Trophoblast cell (in vitro differentiated cells and primary cell): ENCODE measurements around the gene PPP6R2.
"Not testable (repeated sequence)": the region's sequence is repeated elsewhere in the genome, so short reads cannot be mapped to it uniquely, and the experiment has no call there.

Experiments used
- DNase-seq, 2 donors: peaks; one replicate each; pipeline ENCODE4 v3.0.0-alpha.2; 2016
- H2AFZ ChIP-seq: 2 replicates; pipeline ENCODE4 v1.6.1; 2013; ENCODE audit warnings: low read length, moderate library complexity, mild to moderate bottlenecking; ENCODE audit not compliant: insufficient read depth, poor library complexity
- H2AK5ac ChIP-seq: 2 replicates; pipeline ENCODE4 v1.6.1; 2013; ENCODE audit warnings: mild to moderate bottlenecking, low read length
- H2BK120ac ChIP-seq: 2 replicates; pipeline ENCODE4 v1.6.1; 2013; ENCODE audit warnings: low read length, mild to moderate bottlenecking, moderate library complexity; ENCODE audit not compliant: insufficient read depth, poor library complexity
- H2BK12ac ChIP-seq: 2 replicates; pipeline ENCODE4 v1.6.1; 2013; ENCODE audit warnings: mild to moderate bottlenecking, low read length, moderate library complexity
- H2BK5ac ChIP-seq: 2 replicates; pipeline ENCODE4 v1.6.1; 2013; ENCODE audit warnings: low read length, low read depth, moderate library complexity, mild to moderate bottlenecking; ENCODE audit not compliant: poor library complexity
- H3K14ac ChIP-seq: 2 replicates; pipeline ENCODE4 v1.6.1; 2013; ENCODE audit warnings: mild to moderate bottlenecking, low read length
- H3K18ac ChIP-seq: 2 replicates; pipeline ENCODE4 v1.6.1; 2013; ENCODE audit warnings: mild to moderate bottlenecking, low read length
- H3K23ac ChIP-seq: 2 replicates; pipeline ENCODE4 v1.6.1; 2013; ENCODE audit warnings: low read length
- H3K27ac ChIP-seq: 2 replicates; pipeline ENCODE4 v1.5.1; 2013; ENCODE audit warnings: low read depth, mild to moderate bottlenecking, inconsistent platforms, low read length, moderate library complexity
- H3K27me3 ChIP-seq: 2 replicates; pipeline ENCODE4 v1.6.1; 2013; ENCODE audit warnings: inconsistent platforms, mild to moderate bottlenecking, low read length, moderate library complexity; ENCODE audit not compliant: insufficient read depth
- H3K36me3 ChIP-seq, 2 experiments: 1 replicate in 1 of 2; 2 replicates in 1 of 2; pipeline ENCODE4 v1.6.1; 2013; ENCODE audit warnings: low read length in 2 of 2, mild to moderate bottlenecking in 2 of 2, moderate library complexity in 1 of 2; ENCODE audit not compliant: insufficient read depth in 2 of 2, control insufficient read depth in 1 of 2
- H3K4ac ChIP-seq: 2 replicates; pipeline ENCODE4 v1.6.1; 2013; ENCODE audit warnings: low read depth, mild to moderate bottlenecking, low read length, moderate library complexity
- H3K4me1 ChIP-seq, 2 experiments: 1 replicate in 1 of 2; 2 replicates in 1 of 2; pipeline ENCODE4 v1.6.1; 2013; ENCODE audit warnings: low read length in 2 of 2, mild to moderate bottlenecking in 2 of 2, moderate library complexity in 1 of 2; ENCODE audit not compliant: insufficient read depth in 2 of 2, control insufficient read depth in 1 of 2
- H3K4me2 ChIP-seq: 2 replicates; pipeline ENCODE4 v1.6.1; 2013; ENCODE audit warnings: inconsistent platforms, mild to moderate bottlenecking, low read length, moderate library complexity
- H3K4me3 ChIP-seq: 2 replicates; pipeline ENCODE4 v1.5.1; 2013; ENCODE audit warnings: mild to moderate bottlenecking, low read depth, low read length, inconsistent platforms
- H3K79me1 ChIP-seq: one replicate; pipeline ENCODE4 v1.6.1; 2013; ENCODE audit warnings: low read length
- H3K79me2 ChIP-seq: 2 replicates; pipeline ENCODE4 v1.6.1; 2013; ENCODE audit warnings: low read length, mild to moderate bottlenecking; ENCODE audit not compliant: control insufficient read depth, insufficient read depth, poor library complexity
- H3K9ac ChIP-seq: 2 replicates; pipeline ENCODE4 v1.6.1; 2013; ENCODE audit warnings: mild to moderate bottlenecking, low read length
- H3K9me3 ChIP-seq: 2 replicates; pipeline ENCODE4 v1.6.1; 2013; ENCODE audit warnings: low read depth, mild to moderate bottlenecking, control low read depth, inconsistent platforms, low read length; ENCODE audit not compliant: insufficient read depth
- H4K12ac ChIP-seq: 2 replicates; pipeline ENCODE4 v1.6.1; 2013; ENCODE audit warnings: low read depth, mild to moderate bottlenecking, low read length, moderate library complexity
- H4K8ac ChIP-seq: 2 replicates; pipeline ENCODE4 v1.6.1; 2013; ENCODE audit warnings: low read depth, mild to moderate bottlenecking, low read length, moderate library complexity
- H4K91ac ChIP-seq: one replicate; pipeline ENCODE4 v1.6.1; 2013; ENCODE audit warnings: low read depth, mild to moderate bottlenecking, low read length, moderate library complexity
- WGBS: extraction: QIAGEN DNeasy Blood & Tissue Kit; methylation state at CpG from one replicate; pipeline ENCODE4 v1.1.7; 2013; ENCODE audit warnings: missing lambda C conversion rate; ENCODE audit not compliant: insufficient read length, insufficient coverage; ENCODE audit errors: extremely low coverage; 5-methylcytosine and 5-hydroxymethylcytosine counted together

PPP6R2 gene

GRCh38 chr22:50334433-50334832 lies 8.7 kb upstream of the PPP6R2 start:
- H3K79me1 ChIP-seq, H2BK5ac ChIP-seq, H3K4ac ChIP-seq, H4K12ac ChIP-seq, H2AFZ ChIP-seq, H3K36me3 ChIP-seq, H3K4me3 ChIP-seq, H3K4me2 ChIP-seq, H3K27ac ChIP-seq, H2AK5ac ChIP-seq, H3K79me2 ChIP-seq, H3K18ac ChIP-seq, H2BK12ac ChIP-seq, H3K14ac ChIP-seq, H3K4me1 ChIP-seq, H3K23ac ChIP-seq, H3K9ac ChIP-seq, DNase-seq, H2BK120ac ChIP-seq, H4K8ac ChIP-seq, H4K91ac ChIP-seq, H3K27me3 ChIP-seq: not testable (repeated sequence)
- H3K9me3 ChIP-seq, result peaks cover 24% of the 10 kb centered on the region
- no CpG with 5 or more reads among the region's 5 CpGs for WGBS

DNA sequence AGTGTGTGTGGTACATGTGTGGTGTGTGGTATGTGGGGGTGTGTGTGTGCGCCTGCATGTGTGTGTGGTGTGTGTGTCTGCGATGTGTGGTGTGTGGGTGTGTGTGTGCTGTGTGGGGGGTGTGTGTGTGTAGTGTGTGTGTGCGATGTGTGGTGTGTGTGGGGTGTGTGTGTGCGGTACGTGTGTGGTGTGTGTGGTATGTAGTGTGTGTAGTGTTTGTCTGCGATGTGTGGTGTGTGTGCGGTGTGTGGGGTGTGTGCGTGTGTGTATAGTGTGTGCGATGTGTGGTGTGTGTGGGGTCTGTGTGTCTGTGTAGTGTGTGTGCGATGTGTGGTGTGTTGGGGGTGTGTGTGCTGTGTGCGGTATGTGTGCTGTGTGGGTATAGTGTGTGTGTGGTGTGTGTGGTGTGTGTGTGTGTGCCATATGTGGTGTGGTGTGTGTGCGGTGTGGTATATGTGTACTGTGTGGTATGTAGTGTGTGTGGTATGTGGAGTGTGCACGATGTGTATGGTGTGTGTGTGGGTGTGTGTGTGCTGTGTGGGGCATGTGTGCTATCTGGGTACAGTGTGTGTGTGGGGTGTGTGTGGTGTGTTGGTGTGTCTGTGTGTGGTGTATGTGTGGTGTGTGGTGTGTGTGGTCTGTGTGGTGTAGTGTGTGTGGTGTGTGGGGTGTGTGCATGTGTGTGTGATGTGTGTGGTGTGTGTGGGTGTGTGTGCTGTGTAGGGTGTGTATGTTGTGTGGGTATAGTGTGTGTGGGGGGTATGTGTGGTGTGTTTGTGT lies 5.7 kb upstream of the PPP6R2 start:
- no peak overlapping the region for H4K91ac ChIP-seq
- no peak overlapping the region for H2AK5ac ChIP-seq
- no peak overlapping the region for H2BK5ac ChIP-seq
- H4K8ac ChIP-seq, result no peak overlapping the region
- no peak overlapping the region for H3K18ac ChIP-seq
- no peak overlapping the region for H3K4me2 ChIP-seq
- H3K4me3 ChIP-seq, result peak overlapping the region; percentile 63
- DNase-seq, result no peak
- no peaks in the 10 kb centered on the region for H3K36me3 ChIP-seq
- H3K27ac ChIP-seq, result no peak overlapping the region
- no peaks in the 10 kb centered on the region for H3K27me3 ChIP-seq
- whole genome bisulfite sequencing, result 100% methylated on average over 9 of the region's 13 CpGs
- peaks cover 3% of the 10 kb centered on the region in 2 experiments for H3K4me1 ChIP-seq
- H2BK12ac ChIP-seq, result no peak overlapping the region
- no peak overlapping the region for H3K14ac ChIP-seq
- H3K79me2 ChIP-seq, result no peaks in the 10 kb centered on the region
- no peak overlapping the region for H3K9ac ChIP-seq
- H4K12ac ChIP-seq, result no peak overlapping the region
- no peak overlapping the region for H3K4ac ChIP-seq
- no peak overlapping the region for H2BK120ac ChIP-seq
- peaks cover 34% of the 10 kb centered on the region for H3K9me3 ChIP-seq
- peak overlapping the region; percentile 87 for H3K23ac ChIP-seq
- no peak overlapping the region for H2AFZ ChIP-seq
- no peaks in the 10 kb centered on the region for H3K79me1 ChIP-seq

- Histone ChIP-seq H2BK5ac (no peak overlapping the region), H3K4me1 (peaks cover 3% of the 10 kb centered on the region in 2 experiments), H4K91ac (no peak overlapping the region), H2AK5ac (no peak overlapping the region), H3K9ac (no peak overlapping the region), H2BK12ac (no peak overlapping the region), H3K23ac (peak overlapping the region; percentile 87), H3K9me3 (peaks cover 34% of the 10 kb centered on the region), H3K18ac (no peak overlapping the region), H3K36me3 (no peaks in the 10 kb centered on the region), H2AFZ (no peak overlapping the region), H3K4ac (no peak overlapping the region), H3K4me2 (no peak overlapping the region), H4K8ac (no peak overlapping the region), H3K27ac (no peak overlapping the region), H3K27me3 (no peaks in the 10 kb centered on the region), H3K14ac (no peak overlapping the region), H3K4me3 (peak overlapping the region; percentile 63), H3K79me1 (peaks cover 3% of the 10 kb centered on the region), H3K79me2 (no peaks in the 10 kb centered on the region), H2BK120ac (no peak overlapping the region), H4K12ac (no peak overlapping the region)
- 100% methylated on average over 3 of the region's 5 CpGs for WGBS
- no peak for DNase-seq
Measured at GRCh38 chr22:50338042-50338573, 5.0 kb upstream of the PPP6R2 start.

DNA sequence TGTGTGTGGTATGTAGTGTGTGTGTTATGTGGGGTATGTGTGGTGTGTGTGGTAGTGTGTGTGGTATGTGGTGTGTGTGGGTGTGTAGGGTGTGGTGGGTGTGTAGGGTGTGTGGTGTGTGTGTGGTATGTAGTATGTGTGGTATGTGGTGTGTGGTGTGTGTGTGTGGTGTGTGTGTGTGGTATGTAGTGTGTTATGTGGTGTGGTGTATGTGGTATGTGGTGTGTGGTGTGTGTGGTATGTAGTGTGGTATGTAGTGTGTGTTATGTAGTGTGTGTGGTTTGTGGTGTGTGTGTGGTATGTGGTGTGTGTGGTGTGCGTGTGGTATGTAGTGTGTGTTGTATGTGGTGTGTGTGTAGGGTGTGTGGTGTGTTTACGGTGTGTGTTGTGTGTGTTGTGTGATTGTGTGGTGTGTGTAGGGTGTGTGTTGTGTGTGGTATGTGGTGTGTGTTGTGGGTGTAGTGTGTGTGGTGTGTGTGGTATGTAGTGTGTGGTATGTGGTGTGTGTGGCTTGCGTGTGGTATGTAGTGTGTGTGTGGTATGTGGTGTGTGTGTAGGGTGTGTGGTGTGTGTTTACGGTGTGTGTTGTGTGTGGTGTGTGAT lies 4.2 kb upstream of the PPP6R2 start:
- Histone ChIP-seq H2BK120ac (no peak overlapping the region), H3K4ac (no peak overlapping the region), H3K79me2 (peaks cover 3% of the 10 kb centered on the region), H3K18ac (no peak overlapping the region), H3K4me1 (peaks cover 3% of the 10 kb centered on the region in 2 experiments), H3K9ac (peak overlapping the region; percentile 39), H3K79me1 (peaks cover 6% of the 10 kb centered on the region), H3K4me3 (peak overlapping the region; percentile 63), H4K8ac (no peak overlapping the region), H2AFZ (no peak overlapping the region), H3K36me3 (no peaks in the 10 kb centered on the region), H3K27me3 (no peaks in the 10 kb centered on the region), H3K14ac (no peak overlapping the region), H3K4me2 (no peak overlapping the region), H3K9me3 (peaks cover 34% of the 10 kb centered on the region), H3K27ac (no peak overlapping the region), H2BK12ac (no peak overlapping the region), H2BK5ac (no peak overlapping the region), H2AK5ac (no peak overlapping the region), H3K23ac (peak overlapping the region; percentile 99), H4K91ac (no peak overlapping the region), H4K12ac (no peak overlapping the region)
- 100% methylated on average over 4 of the region's 4 CpGs for WGBS
- DNase-seq, result no peak
